Measurements from ENCODE around the gene BAIAP3. TPM values are rescaled to one million over a fixed set of nuclear protein-coding genes. Genes with fewer than 3 reads are reported as not detected.

BAIAP3 gene
- total and polyA plus RNA-seq, 2 of the 4 experiments (the other 2 are of a cell fraction): 0.36 to 0.65 TPM

- dilution Hi-C loops (cut with HindIII; ENCODE audit: low sequenced_read_pairs, unreplicated experiment): no loop called here
- POLR2A ChIA-PET (ENCODE audit: unreplicated experiment): no interaction called here
- WGBS, 2 experiments (ENCODE audit: extremely low coverage in 2 of 2, insufficient read length in 1 of 2): 87% methylated on average over 3 of the region's 22 CpGs; no CpG with 5 or more reads in 1 of the 2 experiments
- Histone ChIP-seq H2BK5ac (ENCODE audit: low read depth, low read length, poor library complexity, severe bottlenecking) (no peak overlapping the region), H3K9me1 (ENCODE audit: insufficient read depth, low read length) (no peaks in the 10 kb centered on the region), H3K4me3 (ENCODE audit: insufficient read depth, low read depth, low read length) (no peak overlapping the region), H3K27me3 (ENCODE audit: control insufficient read depth, insufficient read depth, low read length) (peaks cover 46% of the 10 kb centered on the region), H3K27ac (ENCODE audit: insufficient read depth, low read length) (no peak overlapping the region), H3K4me1 (ENCODE audit: control insufficient read depth, insufficient read depth, low read length) (peaks cover 7% of the 10 kb centered on the region), H3K36me3 (ENCODE audit: control insufficient read depth, insufficient read depth, low read length) (peaks cover 3% of the 10 kb centered on the region; the same call in 1 of the 2 replicates), H4K91ac (ENCODE audit: insufficient read depth, low read depth, low read length) (peak overlapping the region; percentile 11), H3K14ac (replicated peaks; ENCODE audit: low read depth, low read length) (0 out of 2 replicates have a peak overlapping the region, but pooled peaks have one; percentile 52), H3K9ac (ENCODE audit: low read depth, low read length) (no peak overlapping the region), H3K4me2 (ENCODE audit: low read depth, low read length) (no peak overlapping the region), H3K9me3 (ENCODE audit: control insufficient read depth, insufficient read depth, low read length) (peaks cover 3% of the 10 kb centered on the region; the same call in 1 of the 2 replicates), H2AFZ (replicated peaks; ENCODE audit: low read length, poor library complexity) (peak overlapping the region; percentile 82), H3K79me1 (ENCODE audit: low read depth in 1 of 2, low read length in 2 of 2) (no peaks in the 10 kb centered on the region), H4K20me1 (ENCODE audit: insufficient read depth, low read length) (peaks cover 5% of the 10 kb centered on the region), H2BK20ac (ENCODE audit: low read depth, low read length) (peak overlapping the region; percentile 20; the same call in 1 of the 2 replicates), H3K4ac (ENCODE audit: low read depth, low read length) (peak overlapping the region; percentile 49; the same call in 1 of the 2 replicates), H4K5ac (ENCODE audit: low read depth, low read length) (no peak overlapping the region), H4K8ac (ENCODE audit: low read depth in 2 of 2, low read length in 2 of 2) (peak overlapping the region in 1 of 2 experiments; percentile 59; a peak in 1 of 4 replicates), H3K56ac (ENCODE audit: extremely low read depth, insufficient read depth, low read length) (no peak overlapping the region), H3K18ac (ENCODE audit: low read depth, low read length) (no peak overlapping the region), H2AK5ac (ENCODE audit: low read depth, low read length) (peak overlapping the region; percentile 63; the same call in 1 of the 2 replicates), H2BK120ac (ENCODE audit: low read depth, low read length) (peak overlapping the region; percentile 46; the same call in 1 of the 2 replicates), H2BK15ac (ENCODE audit: low read depth, low read length) (peak overlapping the region; percentile 74; the same call in 1 of the 3 replicates), H2AK9ac (replicated peaks; ENCODE audit: low read depth, low read length, poor library complexity) (no peak overlapping the region), H3K23ac (ENCODE audit: low read depth, low read length) (peak overlapping the region; percentile 12; the same call in 1 of the 2 replicates)
- DNase-seq (no peak), ATAC-seq (ENCODE audit: low read depth) (no peak)
- CTCF ChIA-PET: no interaction called here
- in situ Hi-C loops (cut with MboI; ENCODE audit: low sequenced_read_pairs): no loop called here
- BruUV-seq (replicated peaks): no TSS peak
- intact Hi-C loops (cut with micrococcal nuclease): no loop called here
- TF ChIP-seq NFE2L2 (IDR thresholded peaks at IDR 0.05; ENCODE audit: low read depth, low read length) (no peak), RFX5 (IDR thresholded peaks at IDR 0.05; ENCODE audit: low read depth, low read length) (no peak), MAFK (IDR thresholded peaks at IDR 0.05; ENCODE audit: low read depth, low read length) (no peak), FOS (IDR thresholded peaks at IDR 0.05; ENCODE audit: low read depth, low read length) (no peak), MXI1 (IDR thresholded peaks at IDR 0.05; ENCODE audit: borderline replicate concordance, low read depth, low read length) (no peak), BHLHE40 (IDR thresholded peaks at IDR 0.05; ENCODE audit: low read depth, low read length) (no peak), RAD21 (IDR thresholded peaks at IDR 0.05; ENCODE audit: low read length) (no peak), POLR2A (IDR thresholded peaks at IDR 0.05; ENCODE audit: low read depth, low read length) (no peak), USF2 (IDR thresholded peaks at IDR 0.05; ENCODE audit: low read depth, low read length) (no peak), MAZ (IDR thresholded peaks at IDR 0.05; ENCODE audit: borderline replicate concordance, low read depth, low read length) (no peak), RCOR1 (IDR thresholded peaks at IDR 0.05; ENCODE audit: insufficient replicate concordance, low read length) (no peak), CTCF (conservative IDR thresholded peaks at IDR 0.05; ENCODE audit: low read depth, low read length) (no peak), ELK1 (IDR thresholded peaks at IDR 0.05; ENCODE audit: borderline replicate concordance, low read depth, low read length) (no peak), CEBPB (IDR thresholded peaks at IDR 0.05; ENCODE audit: low read depth, low read length) (no peak)
Measured at GRCh38 chr16:1330931-1331711, 2.3 kb upstream of the BAIAP3 start.

All from IMR-90 (cell line).